GM23248 (cell line): ENCODE data around the gene CARMIL1.

Experiments
- EZH2 ChIP-seq: fragments of 200-600 bp; sonication (generic); IDR thresholded peaks from 2 replicates; pipeline ENCODE4 v1.6.1; 2018; ENCODE audit warnings: antibody characterized with exemption, mild to moderate bottlenecking; ENCODE audit not compliant: insufficient read depth, poor library complexity, severe bottlenecking
- EZH2phosphoT487 ChIP-seq: fragments of 200-600 bp; sonication (generic); IDR thresholded peaks from 2 replicates; pipeline ENCODE4 v1.6.1; 2018; ENCODE audit warnings: antibody characterized with exemption, moderate library complexity, mild to moderate bottlenecking, low read depth; ENCODE audit not compliant: insufficient read depth

GRCh38 chr6:25576919-25577318 is 297.7 kb downstream of the CARMIL1 start:
- TF ChIP-seq EZH2 (no peak), EZH2phosphoT487 (no peak)
